ENCODE measurements around the gene PDE4B. TPM values are rescaled to one million over a fixed set of nuclear protein-coding genes. Genes with fewer than 3 reads are reported as not detected.

Gene PDE4B
- total and polyA plus RNA-seq, 2 of the 13 experiments (the other 11 are each of a cell fraction or from before 2014, with no cell fraction given), result not detected

- FAIRE-seq (no peak), DNase-seq (ENCODE audit: low spot score) (no peak), ATAC-seq (no peak)
- WGBS (ENCODE audit: low lambda C conversion rate), result 0% methylated on average over 2 of the region's 2 CpGs
- no peaks in the 10 kb centered on the region for H4K20me1 ChIP-seq (ENCODE audit: insufficient read depth, low read length)
- H3K36me3 ChIP-seq (replicated peaks in 1 of 2; ENCODE audit: control insufficient read depth in 1 of 2, insufficient read depth in 2 of 2, low read length in 2 of 2), result no peaks in the 10 kb centered on the region
- H3K27me3 ChIP-seq (ENCODE audit: control insufficient read depth in 1 of 2, insufficient read depth in 2 of 2, low read length in 2 of 2), result no peaks in the 10 kb centered on the region
- CTCF ChIA-PET (ENCODE audit: low intra/inter-chr PET ratio, low total read pairs), result no interaction called here
- no peaks in the 10 kb centered on the region for H3K79me2 ChIP-seq (ENCODE audit: insufficient read depth, low read length)
- POLR2A ChIA-PET, result no interaction called here
- H2AFZ ChIP-seq (ENCODE audit: low read length), result no peak overlapping the region
- H3K4me2 ChIP-seq (ENCODE audit: low read depth, low read length), result no peak overlapping the region
- TF ChIP-seq ZFP82 (CRISPR knock-in tag; IDR thresholded peaks at IDR 0.05; ENCODE audit: borderline replicate concordance) (no peak), ATF2 (CRISPR knock-in tag; IDR thresholded peaks at IDR 0.05) (no peak), ZSCAN20 (CRISPR knock-in tag; IDR thresholded peaks at IDR 0.05; ENCODE audit: borderline replicate concordance) (no peak), PRDM10 (CRISPR knock-in tag; IDR thresholded peaks at IDR 0.05; ENCODE audit: low read depth) (no peak), PAX8 (CRISPR knock-in tag; IDR thresholded peaks at IDR 0.05; ENCODE audit: borderline replicate concordance) (no peak)
- no TSS peak for BruUV-seq (replicated peaks)
- no peak overlapping the region for H3K4me3 ChIP-seq (replicated peaks in 1 of 3; ENCODE audit: insufficient read depth in 1 of 3, low read depth in 2 of 3, low read length in 3 of 3)
- in situ Hi-C loops (cut with HindIII; ENCODE audit: extremely low pct_ligation_motif_present, low pct_unique_long_range_greater_than_20kb), result no loop called here
- H3K9me3 ChIP-seq (ENCODE audit: low read length), result 0 out of 2 replicates have a peak, but pooled peaks cover 6% of the 10 kb centered on the region
- H3K27ac ChIP-seq (ENCODE audit: extremely low read length, insufficient read depth, low read length), result no peak overlapping the region
- H3K4me1 ChIP-seq (ENCODE audit: insufficient read depth, low read length), result no peaks in the 10 kb centered on the region
- intact Hi-C loops (cut with micrococcal nuclease; ENCODE audit: unreplicated experiment), result no loop called here
- H3K9ac ChIP-seq (ENCODE audit: insufficient read depth, low read depth, low read length), result no peak overlapping the region
These were observed 351.0 kb downstream of the PDE4B start for GRCh38 chr1:66143651-66144050.

Data from HepG2 (cell line).